Bronchial epithelial cell (primary cell): Measurements from ENCODE around the gene PCNX2. TPM values are rescaled to one million over a fixed set of nuclear protein-coding genes. Genes with fewer than 3 reads are reported as not detected.

Source experiments
- DNase-seq: peaks from one replicate; pipeline ENCODE4 v3.0.0-alpha.2; 2010; ENCODE audit warnings: low read depth
- FAIRE-seq: peaks from 2 replicates; lab custom pipeline; 2011; peaks lifted over from hg19 to GRCh38; lab: Jason Lieb, UNC
- H3K27me3 ChIP-seq: 2 replicates; pipeline ENCODE4 v1.5.1; 2011; ENCODE audit warnings: low read length; ENCODE audit not compliant: control insufficient read depth, insufficient read depth
- H3K36me3 ChIP-seq: 2 replicates; pipeline ENCODE4 v1.5.1; 2011; ENCODE audit warnings: low read length; ENCODE audit not compliant: control insufficient read depth, insufficient read depth
- H3K4me3 ChIP-seq: 2 replicates; pipeline ENCODE4 v1.5.1; 2011; ENCODE audit warnings: mild to moderate bottlenecking, low read depth, low read length, control low read depth
- total RNA-seq: library from RNA; depleted of rRNA; stranded (reverse); fragments of >200 nt; gene quantifications from 2 replicates; pipeline ENCODE4 v1.2.1, GENCODE V29; 2014
- TF ChIP-seq, protein P1 (sequence below): IDR thresholded peaks from 2 replicates; pipeline ENCODE4 v1.5.1; 2011; ENCODE audit warnings: mild to moderate bottlenecking, moderate library complexity, low read length, control low read depth, inconsistent platforms; ENCODE audit not compliant: insufficient read depth, severe bottlenecking

PCNX2 gene
- total RNA-seq, 1 donor from 2014 or later, result 30.3 TPM

DNA sequence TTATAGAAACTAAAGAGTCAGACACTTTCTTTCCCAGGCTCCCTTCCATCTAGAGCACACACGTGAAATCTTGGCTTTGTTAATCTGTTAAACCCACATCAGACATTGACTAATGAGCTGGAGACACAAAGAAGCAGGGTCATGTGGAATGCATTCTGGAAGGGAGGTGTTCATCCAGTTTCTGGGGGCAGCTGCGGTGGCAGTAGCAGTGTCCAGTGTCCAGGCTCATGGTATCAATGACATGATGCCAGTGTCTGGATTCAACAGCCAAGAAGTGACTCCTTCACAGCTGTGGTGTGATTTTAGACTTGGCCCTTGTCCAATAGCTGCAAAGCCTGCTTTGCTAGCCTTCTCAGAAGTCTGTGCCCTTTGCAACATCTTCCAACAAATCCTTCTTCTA, 249.9 kb downstream of the PCNX2 start:
- Histone ChIP-seq H3K27me3 (no peaks in the 10 kb centered on the region), H3K4me3 (no peak overlapping the region), H3K36me3 (peaks cover 1% of the 10 kb centered on the region)
- FAIRE-seq (no peak), DNase-seq (no peak)
- TF ChIP-seq, protein P1, sequence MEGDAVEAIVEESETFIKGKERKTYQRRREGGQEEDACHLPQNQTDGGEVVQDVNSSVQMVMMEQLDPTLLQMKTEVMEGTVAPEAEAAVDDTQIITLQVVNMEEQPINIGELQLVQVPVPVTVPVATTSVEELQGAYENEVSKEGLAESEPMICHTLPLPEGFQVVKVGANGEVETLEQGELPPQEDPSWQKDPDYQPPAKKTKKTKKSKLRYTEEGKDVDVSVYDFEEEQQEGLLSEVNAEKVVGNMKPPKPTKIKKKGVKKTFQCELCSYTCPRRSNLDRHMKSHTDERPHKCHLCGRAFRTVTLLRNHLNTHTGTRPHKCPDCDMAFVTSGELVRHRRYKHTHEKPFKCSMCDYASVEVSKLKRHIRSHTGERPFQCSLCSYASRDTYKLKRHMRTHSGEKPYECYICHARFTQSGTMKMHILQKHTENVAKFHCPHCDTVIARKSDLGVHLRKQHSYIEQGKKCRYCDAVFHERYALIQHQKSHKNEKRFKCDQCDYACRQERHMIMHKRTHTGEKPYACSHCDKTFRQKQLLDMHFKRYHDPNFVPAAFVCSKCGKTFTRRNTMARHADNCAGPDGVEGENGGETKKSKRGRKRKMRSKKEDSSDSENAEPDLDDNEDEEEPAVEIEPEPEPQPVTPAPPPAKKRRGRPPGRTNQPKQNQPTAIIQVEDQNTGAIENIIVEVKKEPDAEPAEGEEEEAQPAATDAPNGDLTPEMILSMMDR, result no peak

DNA sequence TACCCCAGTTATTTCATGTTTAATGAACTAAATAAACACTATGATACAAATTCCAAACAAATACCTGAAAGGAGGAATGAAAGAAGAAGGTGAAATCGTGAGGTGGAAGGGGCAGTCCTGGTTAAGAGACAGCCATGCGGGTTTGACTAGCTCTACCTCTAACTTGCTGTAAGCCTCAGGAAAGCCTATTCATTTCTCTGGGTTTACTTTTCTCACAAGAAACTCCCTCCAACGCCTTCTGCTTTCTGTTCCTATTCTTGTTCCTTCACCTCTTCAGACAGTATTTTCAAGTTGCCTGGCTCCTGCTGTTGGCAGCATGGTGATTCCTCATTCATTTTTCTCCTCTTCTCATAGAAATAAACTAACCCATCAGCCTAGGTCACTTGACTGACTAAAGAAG, 252.7 kb downstream of the PCNX2 start:
- DNase-seq, result no peak
- FAIRE-seq, result no peak
- no peak overlapping the region for H3K4me3 ChIP-seq
- H3K36me3 ChIP-seq, result peaks cover 1% of the 10 kb centered on the region
- no peaks in the 10 kb centered on the region for H3K27me3 ChIP-seq
- TF ChIP-seq, protein P1, result no peak

DNA sequence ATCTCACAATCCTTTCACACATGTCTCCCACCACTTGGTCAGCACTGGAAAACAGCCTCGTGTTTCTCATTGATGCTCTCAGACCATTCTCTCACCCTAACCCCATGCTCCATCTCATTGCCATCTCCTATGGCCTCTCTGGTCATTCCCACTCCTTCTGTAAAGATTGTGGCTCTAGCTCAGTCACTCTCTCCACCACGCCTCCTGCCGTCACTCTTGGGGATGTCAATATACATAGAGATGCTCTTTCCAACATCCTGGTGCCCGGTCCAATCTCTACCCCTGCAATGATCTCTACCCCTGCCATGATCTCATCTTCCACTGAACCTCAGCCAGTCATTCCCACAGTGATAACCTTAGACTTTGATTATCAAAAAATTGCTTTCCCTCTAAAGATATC, 255.0 kb downstream of the PCNX2 start:
- FAIRE-seq (no peak), DNase-seq (no peak)
- Histone ChIP-seq H3K4me3 (no peak overlapping the region), H3K27me3 (no peaks in the 10 kb centered on the region), H3K36me3 (peaks cover 1% of the 10 kb centered on the region)
- TF ChIP-seq, protein P1, result no peak

DNA sequence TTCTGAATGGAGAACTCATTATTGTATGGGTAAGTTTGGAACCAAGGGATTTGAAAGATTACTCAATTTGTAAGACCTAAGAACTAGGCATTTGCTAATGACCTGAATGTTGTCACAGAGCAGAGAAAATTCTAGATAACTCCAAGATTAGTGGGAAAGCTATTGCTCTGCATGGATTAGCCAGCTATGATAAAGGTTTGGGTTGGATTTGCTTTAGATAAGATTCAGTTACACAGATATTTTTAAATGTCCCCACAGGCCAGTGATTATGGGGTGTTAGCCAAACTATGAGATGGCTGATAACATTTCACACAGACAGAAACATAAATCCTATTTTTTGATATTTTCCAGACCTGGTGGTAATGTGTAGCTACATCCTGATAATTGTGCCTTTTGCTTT, 256.9 kb downstream of the PCNX2 start:
- no peak overlapping the region for H3K4me3 ChIP-seq
- DNase-seq, result no peak
- no peaks in the 10 kb centered on the region for H3K27me3 ChIP-seq
- TF ChIP-seq, protein P1, result no peak
- no peak for FAIRE-seq
- H3K36me3 ChIP-seq, result peaks cover 1% of the 10 kb centered on the region

DNA sequence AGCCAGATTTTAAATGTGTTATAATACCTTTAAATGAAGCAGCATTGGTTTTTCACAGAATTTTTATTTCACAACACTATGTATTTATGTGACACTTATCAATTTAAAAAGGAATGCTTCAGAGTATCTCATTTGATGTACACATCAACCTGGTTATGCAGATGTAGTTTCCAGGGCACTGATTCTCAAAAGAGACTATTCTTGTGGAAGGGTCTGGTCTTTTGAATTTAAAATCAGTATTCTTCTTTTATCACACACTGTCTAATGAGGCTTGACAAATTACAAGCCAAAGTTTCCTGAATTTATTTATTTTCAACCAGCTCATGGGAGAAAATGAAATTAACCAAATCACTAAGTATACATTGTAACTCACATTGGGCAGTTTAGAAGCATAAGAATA, 257.7 kb downstream of the PCNX2 start:
- no peaks in the 10 kb centered on the region for H3K27me3 ChIP-seq
- DNase-seq (no peak), FAIRE-seq (no peak)
- H3K4me3 ChIP-seq, result no peak overlapping the region
- peaks cover 1% of the 10 kb centered on the region for H3K36me3 ChIP-seq
- TF ChIP-seq, protein P1, result no peak

DNA sequence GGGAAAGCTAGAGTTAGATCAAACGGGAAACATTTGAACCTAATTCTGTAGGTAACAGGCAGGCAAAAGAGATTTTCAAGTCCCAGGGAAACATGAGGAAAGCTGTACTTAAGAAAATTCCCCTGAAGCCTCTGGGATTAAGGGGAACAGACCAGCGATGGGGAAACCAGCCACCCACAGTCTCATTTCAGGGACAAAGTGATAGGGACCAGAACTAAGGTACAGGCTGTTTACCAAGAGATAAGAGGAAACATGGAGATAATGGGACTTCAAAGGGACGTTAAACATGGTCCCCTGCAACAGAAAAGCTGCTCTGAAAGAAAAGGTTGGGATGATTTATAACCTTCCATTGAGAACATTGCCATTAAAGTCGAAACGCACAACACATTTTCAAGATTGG, 260.7 kb downstream of the PCNX2 start:
- TF ChIP-seq, protein P1, result no peak
- DNase-seq (no peak), FAIRE-seq (peak; percentile 32)
- H3K4me3 ChIP-seq, result no peak overlapping the region
- no peaks in the 10 kb centered on the region for H3K36me3 ChIP-seq
- H3K27me3 ChIP-seq, result no peaks in the 10 kb centered on the region
